Stimulated activated CD8-positive, alpha-beta memory T cell treated with anti-CD3 and anti-CD28 coated beads, Interleukin-15, amount 100 ng/mL, for 1 hour (primary cell): ENCODE results near the gene AGBL1.

Experiments used
- DNase-seq: peaks from one replicate; pipeline ENCODE4 v3.0.0-alpha.2; 2020; ENCODE audit warnings: low read depth

Gene AGBL1

GRCh38 chr15:86079508-86080266, at the start of gene AGBL1:
Gene AGBL1 (plus strand): TSS chr15:86079871.
- no peak for DNase-seq

GRCh38 chr15:86034904-86035303, 44.8 kb upstream of the AGBL1 start:
- no peak for DNase-seq

DNA sequence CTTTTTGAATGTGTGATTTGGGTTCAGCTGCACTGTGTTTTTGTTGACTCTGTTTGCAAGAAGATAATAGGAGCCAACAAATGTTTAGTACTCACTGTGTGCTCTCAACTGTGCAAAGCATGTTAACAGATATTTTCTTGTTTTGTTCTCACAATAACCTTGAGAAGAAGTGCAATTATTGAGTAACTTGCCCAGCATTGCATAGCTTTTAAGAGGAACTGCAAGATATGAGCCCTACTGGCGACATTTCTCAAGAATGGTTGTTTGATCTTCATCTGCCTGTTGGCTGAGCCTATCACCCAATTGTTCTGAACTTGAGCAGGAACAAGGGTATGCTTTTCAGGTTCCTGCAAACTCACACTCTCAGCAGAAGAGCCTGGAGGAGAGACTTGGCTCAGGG, 43.4 kb upstream of the AGBL1 start:
- DNase-seq: no peak

DNA sequence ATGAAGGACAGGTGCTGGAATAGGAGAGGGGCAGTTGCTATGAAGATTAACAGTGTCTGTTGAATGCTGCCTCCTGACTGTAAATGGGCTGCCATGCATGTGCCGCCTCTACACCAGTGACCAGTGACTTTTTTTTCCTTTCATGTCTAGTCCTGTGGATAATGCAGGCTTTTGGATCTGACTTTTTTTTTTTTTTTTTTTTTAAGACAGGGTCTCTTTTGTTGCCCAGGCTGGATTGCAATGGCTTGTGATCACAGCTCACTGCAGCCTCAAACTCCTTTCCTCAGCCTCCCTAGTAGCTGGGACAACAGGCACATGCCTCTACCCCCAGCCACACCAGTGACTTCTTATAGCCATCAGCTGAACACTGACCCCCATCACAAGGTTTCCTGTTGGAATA, 41.2 kb upstream of the AGBL1 start:
- DNase-seq: no peak

DNA sequence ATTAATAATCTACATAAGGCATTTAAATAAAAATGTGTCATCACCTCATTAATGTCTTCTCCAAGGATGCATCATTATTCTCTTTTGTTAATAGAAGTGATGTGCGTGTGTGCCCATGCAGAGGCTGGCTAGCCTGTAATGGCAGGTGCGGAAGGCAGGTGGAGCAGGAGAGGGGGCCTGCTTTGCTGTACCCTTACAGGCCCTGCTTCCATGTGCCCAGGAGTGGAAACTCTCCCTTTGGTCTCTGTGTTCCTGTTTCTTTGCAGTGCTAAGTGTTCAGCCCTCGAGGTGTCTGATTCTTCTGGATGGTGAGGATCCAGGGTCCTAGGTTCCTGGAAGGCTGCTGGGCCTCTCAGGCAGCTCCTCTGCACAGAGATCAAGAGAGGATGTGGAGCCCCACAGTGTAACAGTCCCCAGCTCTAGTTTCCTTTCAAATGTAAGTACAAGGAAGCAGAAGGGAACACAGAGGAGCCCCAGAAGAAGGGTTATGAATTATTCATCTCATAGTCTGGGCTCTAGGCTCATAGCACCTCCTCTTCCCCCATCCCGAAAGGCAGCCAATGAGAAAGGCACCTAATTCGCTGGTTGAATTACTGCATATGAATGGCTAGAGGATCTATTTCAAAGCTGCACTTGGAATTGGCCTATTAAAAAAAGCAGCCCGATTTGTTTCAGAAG, 39.2 kb upstream of the AGBL1 start:
- no peak for DNase-seq

DNA sequence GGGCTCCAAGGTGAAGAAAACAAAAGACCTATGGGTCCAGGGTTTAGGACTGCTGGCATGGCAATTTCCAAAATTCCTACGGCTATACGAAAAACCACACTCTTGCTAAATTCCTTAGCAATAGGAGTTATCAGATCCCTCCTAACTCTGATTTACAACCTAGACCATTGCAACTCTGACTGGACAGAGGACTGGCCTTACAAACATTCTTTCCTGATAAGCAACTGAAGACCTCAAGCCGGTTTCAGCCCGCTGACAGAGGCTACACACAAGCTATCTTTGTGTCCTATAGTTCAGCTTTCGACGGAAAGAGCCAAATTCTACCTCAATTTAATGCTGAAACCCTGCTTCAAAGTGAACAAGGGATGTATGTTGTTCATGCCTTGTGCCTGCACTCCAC, 38.3 kb upstream of the AGBL1 start:
- DNase-seq: no peak

DNA sequence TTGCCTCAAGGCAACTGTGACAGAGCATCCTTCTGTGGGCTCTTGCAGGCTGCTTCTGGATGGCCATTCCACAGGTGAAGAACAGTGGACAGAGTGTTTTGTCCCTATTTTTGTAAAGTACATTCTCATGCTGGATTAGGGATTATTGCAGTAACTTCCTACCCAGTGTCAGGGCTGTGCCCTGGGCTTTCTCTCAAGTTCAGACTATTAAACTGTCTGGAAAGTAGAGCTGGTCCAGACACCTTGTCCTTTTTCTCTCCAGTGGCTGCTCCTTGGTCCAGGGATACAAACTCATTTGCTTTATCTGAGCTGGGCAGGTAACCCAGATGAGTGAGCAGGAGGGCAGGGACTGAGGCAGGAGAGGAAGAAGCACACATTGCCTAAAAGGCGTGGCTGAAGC, 37.4 kb upstream of the AGBL1 start:
- DNase-seq: no peak

DNA sequence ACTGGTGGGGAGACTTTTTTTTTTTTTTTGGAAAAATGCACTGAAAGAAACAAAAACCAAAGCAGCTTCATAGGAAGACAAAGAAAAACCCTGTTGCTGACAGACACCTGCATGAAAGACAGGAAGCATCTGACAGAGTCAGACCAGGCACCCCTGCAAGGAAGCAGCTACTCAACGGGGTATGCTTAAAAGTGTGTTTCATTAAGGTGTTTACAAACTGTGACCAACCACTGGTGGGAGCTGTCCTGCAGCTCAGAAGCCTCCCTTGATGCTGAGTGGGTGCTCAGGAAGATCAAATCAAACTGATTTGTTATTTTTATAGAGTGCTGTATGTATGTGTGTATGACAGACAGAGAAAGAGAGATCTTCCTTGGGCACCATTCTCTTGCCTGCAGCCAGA, 34.7 kb upstream of the AGBL1 start:
- no peak for DNase-seq

GRCh38 chr15:86054338-86054737, 25.3 kb upstream of the AGBL1 start:
- no peak for DNase-seq

DNA sequence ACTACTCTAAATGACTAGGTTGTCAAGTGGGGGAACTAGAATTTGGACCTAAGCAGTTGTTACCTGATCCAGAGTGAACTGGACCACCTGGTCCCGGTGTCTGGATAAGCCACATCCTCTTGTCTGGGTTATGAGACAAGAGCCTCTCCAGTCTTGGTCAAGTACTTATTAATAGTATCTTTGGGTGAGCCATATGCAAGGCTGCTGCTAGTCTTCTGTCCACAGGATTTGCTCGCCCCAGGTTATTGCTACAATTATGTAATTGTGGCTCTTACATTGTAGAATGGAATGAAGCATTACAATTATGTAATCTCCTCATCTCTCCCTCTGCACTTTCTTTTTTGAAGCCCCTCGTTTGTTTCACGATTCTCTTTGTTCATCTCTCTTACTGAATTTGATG, 24.0 kb upstream of the AGBL1 start:
- no peak for DNase-seq

DNA sequence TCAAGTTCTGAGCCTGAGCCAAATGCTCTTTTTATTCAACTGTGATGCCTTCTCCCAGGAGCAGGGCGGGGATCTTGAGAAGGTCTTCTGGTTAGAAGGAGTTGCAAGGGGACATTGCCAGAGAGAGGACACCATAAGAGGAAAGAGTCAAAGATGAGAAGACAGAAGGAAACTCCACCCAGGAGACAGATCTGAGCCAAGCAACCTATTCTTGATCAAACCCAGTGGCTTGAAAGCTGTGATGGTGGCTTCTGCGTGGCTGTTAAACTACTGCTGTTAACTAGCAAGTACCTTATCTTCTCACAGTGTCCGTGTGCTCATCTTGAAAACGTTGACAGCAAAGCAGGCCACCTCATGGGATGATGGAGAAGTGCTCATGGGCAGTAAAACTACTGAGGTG, 19.8 kb upstream of the AGBL1 start:
- DNase-seq: no peak

GRCh38 chr15:86060674-86061073, 19.0 kb upstream of the AGBL1 start:
- DNase-seq: no peak

DNA sequence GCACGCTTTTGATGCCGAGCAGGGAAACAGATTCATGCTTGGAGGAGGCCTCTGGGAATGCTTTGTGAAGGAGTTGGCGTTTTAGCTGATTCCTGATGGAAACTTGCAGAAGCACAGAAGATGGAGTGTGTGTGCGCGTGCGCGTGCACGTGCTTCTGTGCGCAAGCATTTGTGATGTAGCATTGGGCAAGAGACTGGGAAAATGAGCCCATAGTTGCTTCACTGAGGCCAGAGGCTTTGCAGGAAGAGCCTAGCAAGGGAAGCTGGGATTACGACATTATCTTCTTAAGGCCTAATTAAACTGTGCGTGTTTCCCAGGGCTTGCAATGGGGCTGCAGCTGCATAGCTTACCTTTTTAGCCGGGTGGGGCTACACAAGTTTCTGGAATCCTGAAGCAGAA, 18.1 kb upstream of the AGBL1 start:
- no peak for DNase-seq

- DNase-seq: no peak
These were observed 16.9 kb upstream of the AGBL1 start for GRCh38 chr15:86062646-86063243.

GRCh38 chr15:86063356-86064095, 16.1 kb upstream of the AGBL1 start:
- DNase-seq: no peak

DNA sequence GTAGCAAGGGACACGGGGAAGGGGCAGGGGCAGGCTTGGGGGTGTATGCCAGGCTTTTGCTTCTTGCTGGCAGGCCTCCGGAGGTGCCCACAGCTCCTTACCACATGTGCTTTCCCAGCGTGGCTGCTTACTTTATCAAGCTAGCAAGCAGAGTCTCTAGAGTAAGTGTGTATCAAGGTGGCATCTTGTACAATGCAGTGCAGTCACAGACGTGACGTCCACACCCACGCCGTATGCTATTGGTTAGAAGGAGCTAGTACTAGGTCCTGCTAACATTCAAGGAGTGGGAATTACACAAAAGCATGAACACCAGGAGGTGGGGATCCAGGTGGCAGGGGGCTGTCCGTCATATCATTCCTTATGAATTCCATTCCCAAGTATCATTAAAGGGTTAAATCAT, 15.3 kb upstream of the AGBL1 start:
- no peak for DNase-seq

DNA sequence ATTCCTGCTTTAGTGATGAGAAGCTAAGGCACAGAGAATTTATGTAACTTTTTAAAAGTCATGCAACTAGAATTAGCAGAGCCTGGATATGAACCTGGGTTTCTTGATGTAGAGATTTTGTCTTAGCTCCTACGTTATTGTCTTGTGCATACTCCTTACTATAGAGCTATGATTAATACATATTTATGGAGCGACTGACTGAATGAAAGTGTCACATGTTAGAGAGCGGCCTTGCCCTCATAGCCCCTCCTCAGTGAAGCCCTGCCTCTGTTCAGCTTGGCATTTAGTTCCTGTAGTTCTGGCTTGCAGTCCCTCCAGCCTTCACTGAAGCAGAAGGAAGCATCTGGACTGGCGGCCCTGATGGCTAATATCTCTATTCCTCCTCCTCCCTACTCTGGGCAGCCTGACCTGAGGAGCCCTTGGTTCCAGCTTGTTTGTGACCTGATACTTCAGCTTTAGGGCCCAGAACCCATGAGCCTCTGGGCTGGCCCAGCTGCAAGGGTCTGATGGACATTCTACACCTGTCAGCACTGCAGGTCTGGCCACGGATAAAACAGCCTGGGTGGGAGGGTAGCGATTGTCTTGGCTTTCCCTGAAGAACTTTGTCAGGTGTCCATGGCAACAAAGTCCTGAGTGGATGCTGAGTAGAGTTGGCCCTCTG, 13.4 kb upstream of the AGBL1 start:
- no peak for DNase-seq

DNA sequence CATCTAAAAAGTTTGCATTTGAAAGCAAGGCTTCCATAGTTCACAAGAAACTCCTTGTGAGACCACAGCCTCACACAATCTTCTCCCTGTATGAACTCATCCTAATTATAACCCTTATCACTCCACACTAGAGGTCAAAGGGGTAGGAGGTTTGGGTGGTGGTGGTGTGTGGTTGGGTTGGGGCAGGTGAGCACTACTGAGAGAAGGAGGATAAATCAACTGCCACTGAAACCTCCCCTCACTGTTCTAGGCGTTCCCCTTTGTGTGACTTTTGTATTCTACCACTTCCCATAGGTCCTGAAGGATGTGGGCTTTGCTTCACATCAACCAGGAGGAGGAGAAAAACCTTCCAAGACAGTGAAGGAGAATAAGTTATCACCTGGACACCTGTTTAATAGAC, 6.4 kb upstream of the AGBL1 start:
- DNase-seq: no peak

DNA sequence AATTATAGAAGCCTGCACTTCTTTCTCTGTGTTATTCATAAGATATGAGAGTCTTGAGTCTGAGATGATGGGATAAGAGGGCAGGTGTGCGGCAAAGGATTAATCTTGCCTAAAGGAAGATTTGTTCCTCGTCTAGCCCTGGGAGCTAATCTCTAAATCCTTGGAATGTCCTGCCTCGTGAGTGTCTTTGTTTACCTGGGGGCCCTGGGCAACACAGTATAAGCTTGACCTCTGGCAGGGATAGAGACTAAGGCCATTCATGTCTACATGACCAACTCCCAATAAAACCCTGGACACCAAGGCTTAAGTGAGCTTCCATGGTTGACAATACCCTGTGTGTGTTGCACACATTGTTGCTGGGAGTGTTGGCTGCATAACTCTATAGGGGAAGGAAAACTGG, 3.2 kb upstream of the AGBL1 start:
- DNase-seq: no peak

- no peak for DNase-seq
These were observed 2.6 kb upstream of the AGBL1 start for GRCh38 chr15:86077070-86077469.

- DNase-seq: no peak
These were observed 631 bp downstream of the AGBL1 start for GRCh38 chr15:86080302-86080701.
